Caco-2 (cell line): ENCODE data around the gene IL36A. TPM values are rescaled to one million over a fixed set of nuclear protein-coding genes. Genes with fewer than 3 reads are reported as not detected.

Experiments
- BruUV-seq: library from RNA; stranded (reverse); fragments of 400-500 nt; replicated peaks from 2 replicates; lab custom pipeline; 2021; lab: Mats Ljungman, UMichigan
- CTCF ChIA-PET: fragments of 300-600 bp; sonication (Branson Sonifier 250); formaldehyde crosslinking; loops from one replicate; lab custom pipeline; 2022; ENCODE audit warnings: antibody characterized with exemption; lab: Charles Lee
- POLR2A ChIA-PET: fragments of 300-600 bp; sonication (Branson Sonifier 250); formaldehyde crosslinking; loops from one replicate; lab custom pipeline; 2022; ENCODE audit warnings: antibody characterized with exemption; lab: Charles Lee
- DNase-seq, 2 experiments: peaks; one replicate each; pipeline versions ENCODE4 v3.0.0 to v3.0.0-alpha.2; 2020 to 2022
- H3K27me3 ChIP-seq: replicated peaks from 2 replicates; pipeline ENCODE4 v1.6.0; 2011; ENCODE audit warnings: low read length; ENCODE audit not compliant: control insufficient read depth, insufficient read depth
- H3K36me3 ChIP-seq: 2 replicates; pipeline ENCODE4 v1.5.1; 2011; ENCODE audit warnings: low read length; ENCODE audit not compliant: control insufficient read depth, insufficient read depth
- H3K4me1 ChIP-seq: fragments of 250-450 bp; sonication (Bioruptor Pico); 2 replicates; pipeline ENCODE4 v1.5.1; 2020; ENCODE audit warnings: mild to moderate bottlenecking
- H3K4me3 ChIP-seq: 2 replicates; pipeline ENCODE4 v1.5.1; 2011; ENCODE audit warnings: low read depth, mild to moderate bottlenecking, control low read depth, low read length
- H3K9me3 ChIP-seq: fragments of 250-450 bp; sonication (Bioruptor Pico); 2 replicates; pipeline ENCODE4 v1.5.1; 2020; ENCODE audit warnings: mild to moderate bottlenecking, moderate library complexity
- H3K27ac Mint-ChIP-seq: one replicate; pipeline ENCODE4 v1.8.0; 2022; ENCODE audit warnings: mixed read lengths; ENCODE audit not compliant: unreplicated experiment
- H3K27me3 Mint-ChIP-seq: one replicate; pipeline ENCODE4 v1.8.0; 2022; ENCODE audit warnings: mixed read lengths; ENCODE audit not compliant: insufficient read depth, unreplicated experiment
- H3K36me3 Mint-ChIP-seq: one replicate; pipeline ENCODE4 v1.8.0; 2022; ENCODE audit warnings: mild to moderate bottlenecking, mixed read lengths; ENCODE audit not compliant: insufficient read depth, unreplicated experiment
- H3K4me1 Mint-ChIP-seq: one replicate; pipeline ENCODE4 v1.8.0; 2022; ENCODE audit warnings: low read depth, mixed read lengths; ENCODE audit not compliant: unreplicated experiment
- H3K4me3 Mint-ChIP-seq: one replicate; pipeline ENCODE4 v1.8.0; 2022; ENCODE audit warnings: mild to moderate bottlenecking, moderate library complexity, mixed read lengths; ENCODE audit not compliant: unreplicated experiment
- H3K9me3 Mint-ChIP-seq: one replicate; pipeline ENCODE4 v1.8.0; 2022; ENCODE audit warnings: mixed read lengths; ENCODE audit not compliant: unreplicated experiment
- CTCF ChIP-seq, 2 experiments: fragments of 200-600 bp in 1 of 2; IDR thresholded peaks; 1 replicate in 1 of 2; 2 replicates in 1 of 2; pipeline versions ENCODE4 v1.5.1 to v1.8.0; 2011 to 2022; ENCODE audit warnings: antibody characterized with exemption in 1 of 2, control low read depth in 1 of 2, inconsistent platforms in 1 of 2, low read depth in 1 of 2, low read length in 1 of 2, mild to moderate bottlenecking in 1 of 2, moderate library complexity in 1 of 2; ENCODE audit not compliant: insufficient read depth in 1 of 2, severe bottlenecking in 1 of 2, unreplicated experiment in 1 of 2
- intact Hi-C: fragments of 100-400 bp; cut with micrococcal nuclease; formaldehyde crosslinking; loops from one replicate; pipeline ENCODE4 v1.10.0; 2022; ENCODE audit not compliant: unreplicated experiment
- total RNA-seq: library from RNA; stranded (reverse); gene quantifications from 2 replicates; pipeline ENCODE4 v1.2.3, GENCODE V29; 2022

Gene IL36A
- total RNA-seq, 1 experiment from 2014 or later = not detected

- Histone ChIP-seq H3K4me1 (no peaks in the 10 kb centered on the region), H3K36me3 (no peaks in the 10 kb centered on the region), H3K4me3 (no peak overlapping the region), H3K9me3 (peaks cover 3% of the 10 kb centered on the region), H3K27me3 (no peaks in the 10 kb centered on the region)
- POLR2A ChIA-PET = no interaction called here
- Mint-ChIP-seq H3K9me3 (peaks cover 38% of the 10 kb centered on the region), H3K27ac (no peak overlapping the region), H3K4me3 (no peak overlapping the region), H3K4me1 (no peaks in the 10 kb centered on the region), H3K27me3 (no peaks in the 10 kb centered on the region), H3K36me3 (no peaks in the 10 kb centered on the region)
- DNase-seq = no peak
- intact Hi-C loops = no loop called here
- no TSS peak for BruUV-seq
- CTCF ChIA-PET = no interaction called here
- TF ChIP-seq CTCF (IDR thresholded peaks at IDR 0.05; ENCODE audit: insufficient read depth in 1 of 2, low read depth in 1 of 2, low read length in 1 of 2, severe bottlenecking in 1 of 2, unreplicated experiment in 1 of 2) = no peak
These were observed 10.6 kb upstream of the IL36A start for GRCh38 chr2:112994648-112995047.

- ChIA-PET POLR2A (no interaction called here), CTCF (no interaction called here)
- no peak for TF ChIP-seq CTCF (IDR thresholded peaks at IDR 0.05; ENCODE audit: insufficient read depth in 1 of 2, low read depth in 1 of 2, low read length in 1 of 2, severe bottlenecking in 1 of 2, unreplicated experiment in 1 of 2)
- no peak overlapping the region for H3K4me3 Mint-ChIP-seq
- DNase-seq = no peak
- Histone ChIP-seq H3K4me1 (no peaks in the 10 kb centered on the region), H3K4me3 (no peak overlapping the region), H3K27me3 (no peaks in the 10 kb centered on the region), H3K36me3 (no peaks in the 10 kb centered on the region), H3K9me3 (peaks cover under 1% of the 10 kb centered on the region)
- H3K27ac Mint-ChIP-seq = no peak overlapping the region
- no peaks in the 10 kb centered on the region for H3K36me3 Mint-ChIP-seq
- H3K4me1 Mint-ChIP-seq = no peaks in the 10 kb centered on the region
- BruUV-seq = no TSS peak
- no peaks in the 10 kb centered on the region for H3K27me3 Mint-ChIP-seq
- intact Hi-C loops = no loop called here
- peaks cover 43% of the 10 kb centered on the region for H3K9me3 Mint-ChIP-seq
These were observed 9.8 kb upstream of the IL36A start for GRCh38 chr2:112995346-112995920.

- no peaks in the 10 kb centered on the region for H3K4me1 ChIP-seq
These were observed 8.6 kb upstream of the IL36A start for GRCh38 chr2:112996635-112997034.

More at GRCh38 chr2:112996635-112997034, 8.6 kb upstream of the IL36A start:
- no peak for TF ChIP-seq CTCF (IDR thresholded peaks at IDR 0.05; ENCODE audit: insufficient read depth in 1 of 2, low read depth in 1 of 2, low read length in 1 of 2, severe bottlenecking in 1 of 2, unreplicated experiment in 1 of 2)
- BruUV-seq = no TSS peak
- H3K4me1 Mint-ChIP-seq = no peaks in the 10 kb centered on the region
- ChIA-PET POLR2A (no interaction called here), CTCF (no interaction called here)
- Histone ChIP-seq H3K9me3 (peaks cover 11% of the 10 kb centered on the region), H3K36me3 (no peaks in the 10 kb centered on the region), H3K4me3 (no peak overlapping the region), H3K27me3 (no peaks in the 10 kb centered on the region)
- H3K27ac Mint-ChIP-seq = no peak overlapping the region
- H3K9me3 Mint-ChIP-seq = peaks cover 45% of the 10 kb centered on the region
- H3K4me3 Mint-ChIP-seq = no peak overlapping the region
- no peaks in the 10 kb centered on the region for H3K27me3 Mint-ChIP-seq
- intact Hi-C loops = no loop called here
- H3K36me3 Mint-ChIP-seq = no peaks in the 10 kb centered on the region
- DNase-seq = no peak
